Activated CD4-positive, alpha-beta T cell treated with anti-CD3 and anti-CD28 coated beads for 36 hours (primary cell): ENCODE results near the gene GLRB. TPM values are rescaled to one million over a fixed set of nuclear protein-coding genes. Genes with fewer than 3 reads are reported as not detected.

ENCODE experiments used
- ATAC-seq: fragments of 200-7000 bp; cut with Tn5 transposase; one replicate; pipeline ENCODE4 v1.10.0; 2021; ENCODE audit warnings: mild to moderate bottlenecking, moderate library complexity
- CTCF ChIA-PET: fragments of 350-600 bp; sonication (Branson Sonifier 250); formaldehyde crosslinking; loops from one replicate; lab custom pipeline; 2021; ENCODE audit warnings: antibody characterized with exemption; lab: Charles Lee
- POLR2A ChIA-PET: fragments of 350-600 bp; sonication (Branson Sonifier 250); formaldehyde crosslinking; loops from one replicate; lab custom pipeline; 2021; ENCODE audit warnings: antibody characterized with exemption, inconsistent platforms; lab: Charles Lee
- DNase-seq: peaks from one replicate; pipeline ENCODE4 v3.0.0-alpha.2; 2020
- H3K27ac Mint-ChIP-seq: one replicate; pipeline ENCODE4 v1.8.0; 2021; ENCODE audit warnings: mixed read lengths
- H3K27me3 Mint-ChIP-seq: one replicate; pipeline ENCODE4 v1.8.0; 2021; ENCODE audit warnings: mixed read lengths
- H3K36me3 Mint-ChIP-seq: one replicate; pipeline ENCODE4 v1.8.0; 2021; ENCODE audit warnings: low read depth, mixed read lengths
- H3K4me1 Mint-ChIP-seq: one replicate; pipeline ENCODE4 v1.8.0; 2021; ENCODE audit warnings: mixed read lengths
- H3K4me3 Mint-ChIP-seq: one replicate; pipeline ENCODE4 v1.8.0; 2021; ENCODE audit warnings: mild to moderate bottlenecking, moderate library complexity, mixed read lengths
- H3K9me3 Mint-ChIP-seq: one replicate; pipeline ENCODE4 v1.8.0; 2021; ENCODE audit warnings: low read depth, mixed read lengths
- intact Hi-C, 2 experiments: fragments of 100-400 bp; cut with DNase I in 1 of 2; cut with micrococcal nuclease in 1 of 2; formaldehyde crosslinking; loops; one replicate each; pipeline versions ENCODE4 v1.14.2 to v1.15.1; 2022 to 2024; cut with DNase I, micrococcal nuclease
- total RNA-seq, 2 experiments: library from RNA; stranded (reverse); gene quantifications; one replicate each; pipeline ENCODE4 v1.2.3, GENCODE V29; 2021

Gene GLRB
- total RNA-seq, 2 experiments from 2014 or later, result not detected

- CTCF ChIA-PET, result no interaction called here
- POLR2A ChIA-PET, result no interaction called here
- H3K4me1 Mint-ChIP-seq, result no peaks in the 10 kb centered on the region
- ATAC-seq, result no peak
- DNase-seq, result no peak
- no peak overlapping the region for H3K4me3 Mint-ChIP-seq
- H3K36me3 Mint-ChIP-seq, result no peaks in the 10 kb centered on the region
- peaks cover 26% of the 10 kb centered on the region for H3K27me3 Mint-ChIP-seq
- intact Hi-C loops, result no loop called here
- H3K9me3 Mint-ChIP-seq, result no peaks in the 10 kb centered on the region
- no peak overlapping the region for H3K27ac Mint-ChIP-seq
These were observed 549 bp upstream of the GLRB start for GRCh38 chr4:157075401-157075800.

- Mint-ChIP-seq H3K4me1 (no peaks in the 10 kb centered on the region), H3K4me3 (no peak overlapping the region)
- POLR2A ChIA-PET, result no interaction called here
These were observed 613 bp downstream of the GLRB start for GRCh38 chr4:157076578-157076947.

GRCh38 chr4:157079441-157079840 lies 3.5 kb downstream of the GLRB start:
- ATAC-seq (no peak), DNase-seq (no peak)
- intact Hi-C loops, result no loop called here
- no peak overlapping the region for H3K4me3 Mint-ChIP-seq
- H3K36me3 Mint-ChIP-seq, result no peaks in the 10 kb centered on the region
- peaks cover 20% of the 10 kb centered on the region for H3K27me3 Mint-ChIP-seq
- POLR2A ChIA-PET, result no interaction called here
- H3K27ac Mint-ChIP-seq, result no peak overlapping the region
- H3K9me3 Mint-ChIP-seq, result no peaks in the 10 kb centered on the region
- no peaks in the 10 kb centered on the region for H3K4me1 Mint-ChIP-seq
- CTCF ChIA-PET, result no interaction called here

More at GRCh38 chr4:157076578-157076947, 613 bp downstream of the GLRB start:
- no peak overlapping the region for H3K27ac Mint-ChIP-seq
- no peak for DNase-seq
- CTCF ChIA-PET, result no interaction called here
- H3K27me3 Mint-ChIP-seq, result peaks cover 26% of the 10 kb centered on the region
- no peaks in the 10 kb centered on the region for H3K36me3 Mint-ChIP-seq
- no peaks in the 10 kb centered on the region for H3K9me3 Mint-ChIP-seq
- ATAC-seq, result no peak
- intact Hi-C loops, result no loop called here

- H3K4me1 Mint-ChIP-seq, result no peaks in the 10 kb centered on the region
- CTCF ChIA-PET, result no interaction called here
- intact Hi-C loops, result no loop called here
- H3K4me3 Mint-ChIP-seq, result no peak overlapping the region
- DNase-seq, result no peak
- H3K36me3 Mint-ChIP-seq, result no peaks in the 10 kb centered on the region
- no peak overlapping the region for H3K27ac Mint-ChIP-seq
- no peak for ATAC-seq
- H3K9me3 Mint-ChIP-seq, result no peaks in the 10 kb centered on the region
- POLR2A ChIA-PET, result no interaction called here
- peaks cover 16% of the 10 kb centered on the region for H3K27me3 Mint-ChIP-seq
These were observed 4.7 kb downstream of the GLRB start for GRCh38 chr4:157080605-157081004.

GRCh38 chr4:157095716-157096115 lies 19.8 kb downstream of the GLRB start:
- no peaks in the 10 kb centered on the region for H3K36me3 Mint-ChIP-seq
- DNase-seq (no peak), ATAC-seq (no peak)
- ChIA-PET CTCF (interaction anchor here (1.0 kb wide), 2 partner anchors 16 to 26 kb away, joined by 3 to 4 read pairs; no protein-coding TSS in a partner anchor), POLR2A (no interaction called here)
- intact Hi-C loops, result no loop called here
- no peaks in the 10 kb centered on the region for H3K4me1 Mint-ChIP-seq
- H3K27me3 Mint-ChIP-seq, result no peaks in the 10 kb centered on the region
- H3K9me3 Mint-ChIP-seq, result no peaks in the 10 kb centered on the region
- H3K27ac Mint-ChIP-seq, result no peak overlapping the region
- no peak overlapping the region for H3K4me3 Mint-ChIP-seq

- ATAC-seq, result no peak
- Mint-ChIP-seq H3K36me3 (no peaks in the 10 kb centered on the region), H3K27ac (no peak overlapping the region)
These were observed 20.5 kb downstream of the GLRB start for GRCh38 chr4:157096439-157096838.

GRCh38 chr4:157099506-157099905 lies 23.6 kb downstream of the GLRB start:
- ChIA-PET POLR2A (no interaction called here), CTCF (no interaction called here)
- Mint-ChIP-seq H3K4me1 (no peaks in the 10 kb centered on the region), H3K27me3 (no peaks in the 10 kb centered on the region), H3K9me3 (no peaks in the 10 kb centered on the region), H3K4me3 (no peak overlapping the region), H3K36me3 (no peaks in the 10 kb centered on the region), H3K27ac (no peak overlapping the region)
- intact Hi-C loops, result no loop called here
- no peak for DNase-seq
- ATAC-seq, result no peak

More at GRCh38 chr4:157096439-157096838, 20.5 kb downstream of the GLRB start:
- Mint-ChIP-seq H3K9me3 (no peaks in the 10 kb centered on the region), H3K4me3 (no peak overlapping the region), H3K4me1 (no peaks in the 10 kb centered on the region), H3K27me3 (no peaks in the 10 kb centered on the region)
- DNase-seq, result no peak
- POLR2A ChIA-PET, result no interaction called here
- intact Hi-C loops, result no loop called here
- CTCF ChIA-PET, result interaction anchor here (1.0 kb wide), 1 partner anchor 26 kb away, joined by 3 read pairs; no protein-coding TSS in a partner anchor

GRCh38 chr4:157104541-157104940 lies 28.6 kb downstream of the GLRB start:
- H3K9me3 Mint-ChIP-seq, result no peaks in the 10 kb centered on the region
- no peak overlapping the region for H3K4me3 Mint-ChIP-seq
- H3K4me1 Mint-ChIP-seq, result no peaks in the 10 kb centered on the region
- ChIA-PET POLR2A (no interaction called here), CTCF (no interaction called here)
- H3K36me3 Mint-ChIP-seq, result no peaks in the 10 kb centered on the region
- ATAC-seq, result no peak
- H3K27me3 Mint-ChIP-seq, result no peaks in the 10 kb centered on the region
- intact Hi-C loops, result no loop called here
- H3K27ac Mint-ChIP-seq, result no peak overlapping the region
- no peak for DNase-seq

- CTCF ChIA-PET, result no interaction called here
- H3K27ac Mint-ChIP-seq, result no peak overlapping the region
These were observed 38.7 kb downstream of the GLRB start for GRCh38 chr4:157114671-157115070.

GRCh38 chr4:157115613-157116335 lies 39.8 kb downstream of the GLRB start:
- Mint-ChIP-seq H3K9me3 (no peaks in the 10 kb centered on the region), H3K27me3 (no peaks in the 10 kb centered on the region), H3K4me1 (no peaks in the 10 kb centered on the region), H3K36me3 (no peaks in the 10 kb centered on the region), H3K4me3 (no peak overlapping the region), H3K27ac (no peak overlapping the region)
- ChIA-PET POLR2A (no interaction called here), CTCF (no interaction called here)
- DNase-seq, result no peak
- no peak for ATAC-seq
- intact Hi-C loops, result no loop called here

More at GRCh38 chr4:157114671-157115070, 38.7 kb downstream of the GLRB start:
- Mint-ChIP-seq H3K36me3 (no peaks in the 10 kb centered on the region), H3K4me1 (no peaks in the 10 kb centered on the region), H3K9me3 (no peaks in the 10 kb centered on the region), H3K27me3 (no peaks in the 10 kb centered on the region), H3K4me3 (no peak overlapping the region)
- intact Hi-C loops, result no loop called here
- POLR2A ChIA-PET, result no interaction called here
- no peak for DNase-seq
- ATAC-seq, result no peak

GRCh38 chr4:157121401-157121800 lies 45.5 kb downstream of the GLRB start:
- intact Hi-C loops, result no loop called here
- DNase-seq (no peak), ATAC-seq (no peak)
- Mint-ChIP-seq H3K9me3 (no peaks in the 10 kb centered on the region), H3K4me3 (no peak overlapping the region), H3K4me1 (no peaks in the 10 kb centered on the region), H3K27ac (no peak overlapping the region), H3K36me3 (no peaks in the 10 kb centered on the region), H3K27me3 (no peaks in the 10 kb centered on the region)
- CTCF ChIA-PET, result no interaction called here
- POLR2A ChIA-PET, result no interaction called here

- no peak for ATAC-seq
- Mint-ChIP-seq H3K36me3 (no peaks in the 10 kb centered on the region), H3K4me1 (no peaks in the 10 kb centered on the region), H3K27me3 (no peaks in the 10 kb centered on the region), H3K4me3 (no peak overlapping the region), H3K9me3 (peaks cover 5% of the 10 kb centered on the region), H3K27ac (no peak overlapping the region)
- POLR2A ChIA-PET, result no interaction called here
- intact Hi-C loops, result no loop called here
- CTCF ChIA-PET, result no interaction called here
- DNase-seq, result no peak
These were observed 51.6 kb downstream of the GLRB start for GRCh38 chr4:157127571-157127970.
